Amygdala (tissue), 56 donors: ENCODE data around the gene FER1L5.

Experiments used
- DNase-seq, 56 donors: peaks; one replicate each; lab custom pipeline; 2025; lab: John Stamatoyannopoulos, UW

FER1L5 gene

DNA sequence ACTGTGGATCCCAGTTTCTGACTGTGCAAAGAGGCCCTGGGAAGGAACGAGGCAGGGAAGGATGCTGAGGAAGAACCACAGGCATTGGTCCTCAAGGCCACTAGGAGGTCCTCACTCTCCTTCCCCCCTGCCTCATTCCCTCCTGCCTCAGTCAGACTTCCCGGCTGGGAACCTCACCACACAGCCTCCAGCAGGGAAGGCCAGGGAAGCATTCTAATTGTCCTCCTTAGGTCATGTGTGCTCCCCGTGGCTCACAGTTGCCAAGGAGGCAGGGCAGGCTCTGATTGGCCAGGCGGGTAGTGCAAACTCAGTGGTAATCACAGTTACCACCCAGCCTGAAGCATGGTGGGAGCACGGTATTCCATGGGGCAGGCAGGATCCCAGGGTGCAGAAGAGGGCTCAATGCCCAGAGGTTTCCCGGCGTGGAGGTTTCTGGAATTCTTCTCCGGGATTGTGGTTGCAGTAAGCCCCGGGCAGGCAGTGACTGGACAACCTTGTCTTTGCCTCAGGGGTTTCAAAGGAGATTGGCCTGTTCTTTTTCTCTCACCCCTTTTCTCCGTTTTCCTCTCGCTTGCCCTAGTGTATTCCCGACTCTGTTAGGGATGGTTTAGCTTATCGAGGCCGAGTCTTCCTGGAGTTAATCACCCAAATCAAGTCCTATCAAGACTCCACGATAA, 27.1 kb downstream of the FER1L5 start:
- DNase-seq: no peak

DNA sequence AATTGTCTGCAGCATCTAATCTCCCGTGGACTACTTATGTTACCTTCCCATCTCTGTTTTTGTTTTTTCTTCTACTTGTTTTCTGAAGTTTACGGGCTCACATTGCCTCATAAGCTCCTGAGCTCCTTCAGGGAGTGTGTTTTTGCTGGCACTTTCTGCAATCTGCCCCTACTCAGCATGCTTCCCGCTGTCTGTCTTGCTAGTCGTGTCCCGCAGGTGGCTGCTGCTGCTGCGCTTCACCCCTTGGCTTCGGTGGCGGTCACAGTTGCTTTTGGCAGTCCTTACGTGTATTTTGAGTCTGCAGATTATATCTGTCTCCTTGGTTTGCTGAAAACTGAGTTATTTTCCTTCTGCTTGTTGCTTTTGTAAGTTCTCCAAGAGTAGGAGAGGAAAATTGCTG, 37.3 kb downstream of the FER1L5 start:
- DNase-seq: no peak

DNA sequence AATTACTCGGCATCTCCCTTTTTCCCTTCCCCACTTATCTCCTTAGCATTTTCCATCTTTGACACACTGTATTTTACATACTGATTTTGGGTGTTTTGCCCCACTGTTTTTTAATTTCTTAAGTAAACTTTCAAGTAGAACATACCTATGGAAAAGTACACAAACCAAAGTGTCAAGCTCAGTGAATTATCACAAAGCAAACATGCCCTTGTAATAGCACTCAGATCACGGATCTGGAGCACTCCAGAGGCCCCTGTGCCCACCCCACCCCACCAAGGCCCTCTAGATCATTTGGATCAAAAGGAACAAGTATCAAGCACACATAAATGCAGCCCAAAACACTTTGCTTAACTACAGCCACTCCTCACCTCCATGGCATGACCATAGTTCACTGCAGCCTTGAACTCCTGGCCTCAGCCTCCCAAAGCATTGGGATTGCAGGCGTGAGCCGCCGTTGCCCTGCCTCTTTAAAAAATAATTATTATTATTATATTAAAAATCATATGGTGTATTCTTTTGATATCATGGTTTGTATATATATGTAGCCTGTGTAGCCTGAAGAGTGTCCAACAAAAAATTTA, 38.1 kb downstream of the FER1L5 start:
- no peak for DNase-seq

GRCh38 chr2:96681540-96681939, 39.0 kb downstream of the FER1L5 start:
- no peak for DNase-seq

DNA sequence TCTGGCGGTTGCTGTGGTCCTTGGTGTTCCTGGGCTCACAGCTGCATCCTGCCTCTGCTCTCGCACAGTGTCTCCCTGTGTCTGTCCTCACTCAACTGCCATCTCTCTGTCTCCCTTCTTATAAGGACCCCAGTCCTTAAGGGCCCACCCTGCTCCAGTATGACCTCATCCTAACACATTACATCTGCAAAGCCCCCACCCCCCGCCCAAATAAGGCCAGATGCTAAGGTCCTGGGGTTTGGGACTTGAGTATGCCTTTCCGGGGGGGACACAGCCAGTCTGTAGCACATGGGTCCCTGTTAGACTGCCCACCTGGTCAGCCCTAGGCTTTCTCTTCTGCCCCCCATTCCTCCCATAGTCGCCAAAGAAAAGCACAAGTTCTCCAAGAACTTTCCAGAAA, 40.7 kb downstream of the FER1L5 start:
- no peak for DNase-seq

DNA sequence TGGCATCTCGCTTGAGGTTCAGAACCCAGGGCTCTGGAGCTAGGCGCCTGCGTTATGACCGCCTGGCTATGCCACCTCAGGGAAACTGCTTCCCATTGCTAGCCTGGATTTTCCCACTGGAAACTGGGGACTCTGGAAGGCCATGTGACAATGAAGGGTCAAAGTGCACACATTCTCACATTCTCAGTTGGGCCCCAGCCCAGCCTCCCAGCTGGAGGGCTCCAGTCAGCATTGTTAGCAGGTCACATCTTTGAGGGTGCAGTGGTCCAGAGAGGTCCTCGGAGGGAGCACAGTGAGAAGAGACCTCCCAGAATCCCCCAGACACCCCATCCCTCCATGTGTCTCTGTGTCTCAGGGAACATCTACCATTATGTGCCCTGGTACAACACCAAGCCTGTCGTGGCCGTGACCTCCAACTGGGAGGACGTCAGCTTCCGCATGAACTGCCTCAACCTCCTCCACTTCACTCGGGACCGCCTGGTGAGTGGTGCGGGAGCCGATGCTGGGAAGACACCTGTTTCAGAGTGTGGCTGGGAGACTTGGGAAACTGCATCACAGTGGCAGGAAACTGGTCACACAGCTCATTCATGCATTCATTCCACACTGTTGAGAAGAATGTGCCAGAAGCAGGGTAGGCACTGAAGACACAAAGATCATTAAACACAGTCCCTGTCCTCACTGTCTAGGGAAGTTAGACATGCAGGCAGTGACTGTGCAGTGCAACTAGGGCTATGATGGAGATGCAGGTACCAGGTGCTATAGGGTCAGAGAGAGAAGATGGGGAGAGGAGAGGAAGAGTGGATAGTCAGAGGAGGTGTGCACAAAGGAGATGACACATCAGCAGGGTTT, 41.6 kb downstream of the FER1L5 start:
- no peak for DNase-seq

- DNase-seq: peak in 1 of 56 donors; percentile 14
Measured at GRCh38 chr2:96684883-96685576, 42.5 kb downstream of the FER1L5 start.

DNA sequence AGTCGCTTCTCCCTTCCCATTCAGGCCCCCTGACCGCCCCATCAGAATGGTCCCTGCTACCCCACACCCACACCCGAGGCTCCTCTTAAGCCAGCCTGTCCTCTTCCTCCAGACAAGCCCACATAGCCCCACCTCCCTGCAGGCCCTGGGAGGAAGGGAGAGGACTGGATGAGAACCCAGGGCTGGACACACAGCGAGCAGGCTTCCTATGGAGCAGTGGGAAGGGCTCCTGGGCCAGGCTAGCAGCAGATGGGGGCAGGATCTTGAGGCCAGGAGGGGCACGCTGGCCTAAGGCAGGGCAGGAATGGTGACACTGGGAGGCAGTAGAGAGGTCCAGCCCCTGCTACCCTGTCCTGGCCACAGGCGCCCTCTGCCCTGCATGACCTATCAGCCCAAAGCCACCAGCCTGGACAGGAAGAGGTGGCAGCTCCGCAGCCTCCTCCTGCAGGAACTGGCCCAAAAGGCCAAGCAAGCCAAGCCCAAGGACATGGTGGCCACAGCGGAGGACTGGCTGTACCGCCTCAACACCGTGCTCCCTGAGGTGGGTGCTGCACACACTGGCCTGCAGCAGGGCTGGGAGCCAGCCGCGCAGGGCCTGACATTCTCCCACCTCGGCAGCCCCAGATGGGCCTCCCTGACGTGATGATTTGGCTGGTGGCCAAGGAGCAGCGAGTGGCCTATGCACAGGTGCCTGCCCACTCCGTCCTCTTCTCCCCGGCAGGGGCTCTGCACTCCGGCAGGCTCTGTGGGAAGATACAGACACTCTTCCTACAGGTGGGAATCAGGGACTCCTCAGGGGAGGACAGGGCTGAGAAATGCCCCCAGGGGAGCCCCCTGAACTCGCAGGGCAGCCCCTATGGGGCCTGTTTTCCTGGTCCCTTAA, 43.3 kb downstream of the FER1L5 start:
- no peak for DNase-seq

- peak in 1 of 56 donors; percentile 9 for DNase-seq
Measured at GRCh38 chr2:96687266-96687665, 44.7 kb downstream of the FER1L5 start.

GRCh38 chr2:96687711-96688640, 45.4 kb downstream of the FER1L5 start:
- DNase-seq: no peak

DNA sequence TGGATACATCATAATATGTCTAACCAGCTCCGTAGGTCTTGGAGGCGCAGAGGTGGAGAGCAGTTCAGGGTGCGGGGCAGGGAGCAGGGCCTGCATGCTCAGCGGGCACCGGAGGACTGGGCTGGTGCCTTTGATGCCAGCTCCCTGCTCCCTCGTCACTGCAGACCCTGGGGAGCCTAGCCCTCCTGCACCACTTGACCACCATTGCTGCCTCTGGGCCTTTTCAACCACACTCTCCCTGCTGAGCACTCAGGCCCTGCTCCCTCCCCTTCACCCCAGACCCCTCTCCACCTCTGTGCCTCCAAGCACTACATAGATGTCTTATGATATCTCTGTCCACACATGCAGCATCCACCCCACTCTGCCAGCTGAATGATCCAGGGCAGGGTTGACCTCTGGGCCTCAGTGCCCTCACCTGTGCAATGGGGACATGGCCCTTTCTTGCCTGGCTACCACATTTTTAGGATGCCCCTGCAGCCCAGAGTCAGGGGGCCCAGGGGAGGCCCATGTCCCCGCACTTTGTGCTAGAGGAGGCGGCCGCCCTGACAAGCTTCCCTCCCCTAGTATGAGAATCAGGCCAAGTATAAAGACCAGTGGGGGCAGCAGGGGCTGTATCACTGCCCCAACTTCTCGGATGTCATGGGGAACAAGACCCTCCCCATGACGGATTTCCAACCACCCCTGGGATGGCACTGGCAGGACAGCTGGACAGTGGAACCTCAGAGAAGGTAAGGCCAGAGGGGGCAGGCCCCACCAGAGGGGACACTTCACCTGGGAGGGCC, 46.3 kb downstream of the FER1L5 start:
- no peak for DNase-seq

- DNase-seq: no peak
Measured at GRCh38 chr2:96689431-96689991, 46.9 kb downstream of the FER1L5 start.

- no peak for DNase-seq
Measured at GRCh38 chr2:96690306-96691021, 47.9 kb downstream of the FER1L5 start.

DNA sequence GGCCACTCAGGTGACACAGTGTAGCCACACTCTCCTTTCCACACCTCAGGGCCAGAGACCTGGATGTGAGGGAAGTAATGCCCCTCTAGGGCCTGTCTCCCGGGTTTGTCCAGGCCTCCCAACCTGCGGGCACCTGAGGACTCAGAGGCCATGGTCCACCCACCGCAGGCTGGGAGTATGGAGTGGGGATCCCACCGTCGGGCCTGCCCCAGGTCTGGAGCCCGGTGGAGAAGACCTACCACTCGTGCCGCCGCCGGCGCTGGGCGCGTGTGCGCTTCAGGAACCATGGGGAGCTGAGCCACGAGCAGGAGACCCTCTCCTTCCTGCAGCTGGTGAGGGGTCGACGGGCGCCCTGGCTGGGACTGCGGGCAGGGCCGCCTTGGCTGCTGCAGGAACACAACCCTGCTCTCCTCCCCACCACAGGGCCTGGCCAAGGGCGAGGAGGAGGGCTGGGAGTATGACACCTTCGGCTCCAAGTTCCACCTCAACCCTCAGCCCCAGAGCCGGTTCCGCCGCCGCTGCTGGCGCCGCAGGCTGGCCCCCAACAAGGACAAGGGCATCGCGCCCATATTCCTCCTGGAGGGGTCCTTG, 48.6 kb downstream of the FER1L5 start:
- DNase-seq: no peak

DNA sequence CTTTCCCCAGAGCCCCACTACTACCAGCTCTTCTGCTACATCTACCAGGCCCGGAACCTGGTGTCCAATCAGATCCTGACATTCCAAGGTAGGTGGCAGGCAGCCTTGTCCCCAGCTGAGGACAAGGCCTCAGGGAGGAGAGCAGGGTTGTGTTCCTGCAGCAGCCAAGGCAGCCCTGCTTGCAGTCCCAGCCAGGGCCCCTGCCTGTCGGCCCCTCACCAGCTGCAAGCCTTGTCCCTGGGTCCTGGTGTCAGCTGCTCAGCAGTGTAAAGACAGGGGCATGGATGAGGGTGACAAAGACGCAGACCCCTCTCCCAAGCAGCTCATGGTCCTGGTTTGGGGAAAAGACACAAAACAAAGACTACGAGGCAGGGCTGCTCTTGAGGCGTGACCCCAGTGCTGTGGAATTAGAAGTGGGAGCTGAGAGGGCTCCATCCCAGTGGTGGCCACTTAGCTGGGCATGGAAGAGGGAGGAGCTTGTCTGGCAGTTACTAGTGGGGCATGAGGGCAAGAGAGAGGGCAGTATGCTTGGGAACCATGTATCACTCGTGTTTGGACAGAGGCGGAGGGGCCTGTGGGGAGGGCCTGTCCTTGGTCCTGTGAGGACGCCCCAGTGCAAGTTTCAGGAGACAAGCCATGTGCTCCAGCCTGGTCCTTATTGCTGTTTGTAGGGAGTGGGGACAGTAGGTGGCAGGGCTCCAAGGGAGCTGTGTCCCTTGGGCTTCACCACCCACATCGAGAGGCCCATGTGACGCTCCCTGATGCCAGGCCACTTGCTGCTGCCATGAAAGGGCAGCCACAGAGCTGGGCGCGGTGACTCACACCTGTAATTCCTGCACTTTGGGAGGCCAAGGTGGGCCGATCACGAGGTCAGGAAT, 49.8 kb downstream of the FER1L5 start:
- no peak for DNase-seq
